Umbilical cord (tissue), 2 donors: ENCODE data around the gene PLEKHG4B. TPM values are rescaled to one million over a fixed set of nuclear protein-coding genes. Genes with fewer than 3 reads are reported as not detected.
"Not testable (repeated sequence)": the region's sequence is repeated elsewhere in the genome, so short reads cannot be mapped to it uniquely, and the experiment has no call there.

ENCODE experiments used
- DNase-seq: peaks from one replicate; pipeline ENCODE4 v3.0.0-alpha.2; 2015; ENCODE audit warnings: low spot score
- total RNA-seq: library from RNA; depleted of rRNA; stranded (reverse); fragments of >200 nt; gene quantifications from one replicate; pipeline ENCODE4 v1.2.3, GENCODE V29; 2014; ENCODE audit warnings: low replicate concordance; ENCODE audit not compliant: insufficient read depth

Gene PLEKHG4B
- total RNA-seq, 1 donor from 2014 or later = 3.1 TPM

GRCh38 chr5:155651-156410, 63.9 kb downstream of the PLEKHG4B start:
- no peak for DNase-seq

DNA sequence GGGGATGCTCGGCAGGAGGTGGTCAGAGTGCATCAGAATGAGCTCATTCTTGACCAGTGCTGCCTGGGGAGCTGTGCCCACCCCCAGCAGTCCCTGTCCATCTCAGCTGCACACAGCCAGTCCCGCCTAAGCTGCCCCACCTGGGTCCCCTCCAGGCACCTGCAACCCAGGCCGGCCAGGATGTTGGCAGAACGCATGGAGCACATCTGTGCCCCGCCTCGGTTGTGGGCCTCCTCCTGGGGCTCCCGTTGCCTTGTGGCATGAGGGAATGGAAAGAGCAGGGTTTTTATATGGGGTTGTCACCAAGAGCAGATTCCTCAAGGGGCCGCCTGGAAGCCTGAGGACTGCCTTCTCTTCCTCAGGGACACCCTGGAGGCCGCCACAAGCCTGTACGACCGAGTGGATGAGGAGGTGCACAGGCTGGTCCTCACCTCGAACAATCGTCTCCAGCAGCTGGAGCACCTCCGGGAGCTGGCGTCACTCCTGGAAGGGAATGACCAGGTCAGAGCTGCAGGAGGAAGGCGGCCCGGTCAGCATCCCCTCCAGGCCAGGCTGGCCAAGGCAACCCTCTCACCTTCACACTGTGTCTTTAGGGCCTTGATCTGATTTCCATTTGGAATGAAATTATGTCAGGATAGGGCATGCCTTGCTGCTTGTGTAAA, 64.6 kb downstream of the PLEKHG4B start:
- no peak for DNase-seq

DNA sequence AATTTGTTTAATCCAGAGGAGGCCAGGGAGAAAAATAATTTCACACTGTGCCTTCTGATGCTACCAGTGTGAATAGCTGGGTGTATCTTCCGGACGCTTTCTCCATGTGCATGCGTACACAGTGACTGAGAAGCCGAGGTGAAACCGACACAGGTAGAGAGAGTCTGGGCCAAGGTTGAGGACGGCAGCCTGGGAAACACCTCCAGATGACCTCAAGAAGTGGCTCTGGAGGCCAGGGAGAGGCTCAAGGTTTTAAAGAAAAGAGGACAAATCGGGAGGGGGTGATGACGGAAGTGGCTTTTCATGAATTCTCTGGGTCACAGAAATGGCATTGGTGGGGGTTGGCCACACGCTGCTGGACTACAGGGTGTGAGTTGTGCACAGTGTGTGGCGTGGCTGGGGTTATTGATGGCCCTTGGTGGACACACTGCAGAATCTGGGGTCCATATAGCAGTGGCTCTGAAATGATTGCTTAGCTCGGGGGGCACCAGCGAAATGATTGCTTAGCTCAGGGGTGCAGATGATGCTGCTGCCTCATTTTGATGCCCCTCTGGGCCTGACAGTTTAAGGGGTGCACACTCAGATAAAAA, 65.3 kb downstream of the PLEKHG4B start:
- no peak for DNase-seq

- no peak for DNase-seq
Observed at GRCh38 chr5:157801-158200, 65.8 kb downstream of the PLEKHG4B start.

DNA sequence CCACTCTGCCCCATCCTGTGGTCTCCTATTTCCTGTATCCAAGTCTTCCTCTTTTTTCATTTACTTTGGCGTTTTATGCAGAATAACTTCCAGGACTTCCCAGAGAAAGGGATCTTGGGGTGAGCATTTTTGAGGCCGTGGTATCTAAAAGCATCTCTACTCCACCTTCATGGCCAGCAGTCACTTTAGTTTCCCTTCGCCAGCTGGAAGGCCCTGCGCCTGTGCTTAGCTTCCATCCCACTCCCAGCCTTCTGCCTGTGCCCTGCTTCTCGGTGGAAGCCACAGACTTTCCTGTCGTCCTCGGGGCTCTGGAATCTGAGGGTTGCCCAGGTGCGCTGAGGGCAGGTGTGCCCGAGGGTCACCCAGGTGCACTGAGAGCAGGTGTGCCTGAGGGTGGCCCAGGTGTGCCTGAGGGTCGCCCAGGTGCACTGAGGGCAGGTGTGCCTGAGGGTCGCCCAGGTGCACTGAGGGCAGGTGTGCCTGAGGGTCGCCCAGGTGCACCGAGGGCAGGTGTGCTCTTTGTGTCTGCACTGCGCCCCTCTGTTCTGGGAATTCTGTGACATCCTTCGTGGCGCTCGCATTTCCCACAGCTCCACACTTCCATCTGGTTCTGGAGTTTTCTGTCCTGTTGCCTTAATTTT, 67.0 kb downstream of the PLEKHG4B start:
- no peak for DNase-seq

GRCh38 chr5:159448-160172, 67.6 kb downstream of the PLEKHG4B start:
- no peak for DNase-seq

DNA sequence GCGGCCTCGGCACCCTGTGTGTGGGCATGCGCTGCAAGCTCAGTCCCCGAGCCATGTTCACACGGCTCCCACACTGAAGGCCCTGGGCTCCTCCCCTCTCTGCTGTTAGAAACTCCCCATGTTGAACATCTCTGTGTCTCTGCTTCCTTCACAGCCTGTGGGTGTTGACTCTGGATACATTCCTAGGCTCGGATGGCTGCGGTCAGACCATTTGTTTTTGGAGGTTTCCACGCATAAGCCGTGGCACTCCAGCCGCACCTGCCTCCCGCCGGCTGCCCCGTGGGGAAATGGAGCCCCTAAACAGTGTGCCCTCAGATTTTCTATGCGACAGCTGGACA, 68.2 kb downstream of the PLEKHG4B start:
- no peak for DNase-seq

GRCh38 chr5:160921-161802, 69.2 kb downstream of the PLEKHG4B start:
- DNase-seq = no peak

GRCh38 chr5:161803-162110, 69.8 kb downstream of the PLEKHG4B start:
- DNase-seq = no peak

DNA sequence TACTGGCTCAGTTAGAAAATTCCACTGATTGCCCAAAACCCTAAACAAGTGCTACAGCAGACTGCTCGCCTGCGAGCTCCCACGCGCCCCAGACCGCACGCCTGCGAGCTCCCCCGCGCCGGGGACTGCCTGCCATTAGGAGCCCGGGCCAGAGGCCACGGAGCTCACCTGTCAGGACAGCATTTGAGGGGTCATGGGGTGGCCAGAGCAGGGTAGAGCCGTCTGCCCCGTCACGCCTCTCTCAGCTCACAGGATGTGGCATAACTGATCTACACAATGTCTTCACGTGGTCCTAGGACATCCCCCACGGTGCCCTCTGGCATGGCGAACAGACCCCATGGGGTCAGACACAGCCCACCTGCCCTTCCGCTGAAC, 70.2 kb downstream of the PLEKHG4B start:
- no peak for DNase-seq

- DNase-seq = no peak
Observed at GRCh38 chr5:162565-163337, 70.8 kb downstream of the PLEKHG4B start.

GRCh38 chr5:163338-163620, 71.3 kb downstream of the PLEKHG4B start:
- no peak for DNase-seq

GRCh38 chr5:163841-164240, 71.9 kb downstream of the PLEKHG4B start:
- no peak for DNase-seq

DNA sequence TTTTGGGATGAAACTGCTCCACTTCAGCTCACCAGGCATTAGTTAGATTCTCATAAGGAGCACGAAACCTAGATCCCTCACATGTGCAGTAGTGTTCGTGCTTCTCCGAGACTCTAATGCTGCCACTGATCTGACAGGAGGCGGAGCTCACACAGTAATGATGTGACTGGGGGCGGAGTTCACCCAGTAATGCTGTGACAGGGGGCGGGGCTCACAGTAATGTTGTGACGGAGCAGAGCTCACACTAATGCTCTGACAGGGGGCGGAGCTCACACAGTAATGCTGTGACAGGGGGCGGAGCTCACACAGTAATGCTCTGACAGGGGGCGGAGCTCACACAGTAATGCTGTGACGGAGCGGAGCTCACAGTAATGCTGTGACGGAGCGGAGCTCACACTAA, 72.3 kb downstream of the PLEKHG4B start:
- DNase-seq = no peak

GRCh38 chr5:164783-165182, 72.8 kb downstream of the PLEKHG4B start:
- DNase-seq = not testable (repeated sequence)

GRCh38 chr5:166441-167372, 74.7 kb downstream of the PLEKHG4B start:
- DNase-seq = no peak

GRCh38 chr5:167511-167910, 75.5 kb downstream of the PLEKHG4B start:
- no peak for DNase-seq

GRCh38 chr5:167982-168660, 76.2 kb downstream of the PLEKHG4B start:
- no peak for DNase-seq
